Spleen (tissue), 11 donors: ENCODE measurements around the gene TLK1. TPM values are rescaled to one million over a fixed set of nuclear protein-coding genes. Genes with fewer than 3 reads are reported as not detected.
A peak's percentile ranks its signal among the peaks of the same experiment; 100 is the strongest.

ENCODE experiments used
- DNase-seq: peaks from one replicate; pipeline ENCODE4 v3.0.0-alpha.2; 2020
- H3K27ac ChIP-seq, 8 donors: fragments of 200-600 bp; sonication (generic) in 7 of 8; 1 replicate in 4 of 8; 2 replicates in 4 of 8; pipeline versions ENCODE4 v1.5.0 to v1.8.0; 2016 to 2021; ENCODE audit warnings: inconsistent platforms in 4 of 8, mild to moderate bottlenecking in 4 of 8, moderate library complexity in 1 of 8
- H3K27me3 ChIP-seq, 7 donors: fragments of 200-600 bp; sonication (generic) in 6 of 7; replicated peaks in 1 of 7; 1 replicate in 4 of 7; 2 replicates in 3 of 7; pipeline versions ENCODE4 v1.5.0 to v1.8.0; 2016 to 2021; ENCODE audit warnings: inconsistent platforms in 3 of 7, mild to moderate bottlenecking in 1 of 7
- H3K36me3 ChIP-seq, 6 donors: fragments of 200-600 bp; sonication (generic) in 5 of 6; 1 replicate in 4 of 6; 2 replicates in 2 of 6; pipeline versions ENCODE4 v1.5.0 to v1.8.0; 2016 to 2021; ENCODE audit warnings: inconsistent platforms in 2 of 6
- H3K4me1 ChIP-seq, 6 donors: fragments of 200-600 bp; sonication (generic) in 5 of 6; 1 replicate in 3 of 6; 2 replicates in 3 of 6; pipeline versions ENCODE4 v1.5.0 to v1.8.0; 2016 to 2021; ENCODE audit warnings: inconsistent platforms in 3 of 6
- H3K4me3 ChIP-seq, 8 donors: fragments of 200-600 bp; sonication (generic) in 7 of 8; 1 replicate in 4 of 8; 2 replicates in 4 of 8; pipeline versions ENCODE4 v1.5.0 to v1.8.0; 2016 to 2021; ENCODE audit warnings: inconsistent platforms in 4 of 8, mild to moderate bottlenecking in 4 of 8, moderate library complexity in 2 of 8
- H3K9me3 ChIP-seq, 8 donors: fragments of 200-600 bp; sonication (generic) in 7 of 8; 1 replicate in 4 of 8; 2 replicates in 4 of 8; pipeline versions ENCODE4 v1.5.0 to v1.8.0; 2016 to 2021; ENCODE audit warnings: inconsistent platforms in 4 of 8
- POLR2A ChIP-seq, 3 donors: fragments of 450-650 bp; IDR thresholded peaks; one replicate each; pipeline ENCODE4 v1.5.1; 2017; ENCODE audit warnings: antibody characterized with exemption in 3 of 3, mild to moderate bottlenecking in 1 of 3
- POLR2AphosphoS5 ChIP-seq, 3 donors: sonication (generic); formaldehyde crosslinking; IDR thresholded peaks; one replicate each; pipeline ENCODE4 v1.5.1; 2017; ENCODE audit warnings: antibody characterized with exemption in 3 of 3
- WGBS, 5 donors: extraction: QIAGEN DNeasy Blood & Tissue Kit in 3 of 5; methylation state at CpG; one replicate each; pipeline versions ENCODE4 v1.1.5 to v1.1.7; 2013 to 2018; 5-methylcytosine and 5-hydroxymethylcytosine counted together
- intact Hi-C: fragments of 100-400 bp; cut with DNase I; formaldehyde crosslinking; loops from one replicate; pipeline ENCODE4 v1.15.0; 2023; ENCODE audit warnings: low total_unique reads
- polyA plus RNA-seq, 3 donors: library from polyadenylated mRNA; stranded (reverse); fragments of 200-250 nt; gene quantifications; one replicate each; pipeline ENCODE4 v1.2.1, GENCODE V29; 2013
- total RNA-seq, 7 donors: library from RNA; depleted of rRNA in 3 of 7; stranded (reverse); fragments of >200 nt in 3 of 7; fragmentation: NEBNext Ultra II Directional in 4 of 7; extraction: Animal tissue kit (Norgen Biotek cat#: 25700) in 4 of 7; gene quantifications; one replicate each; pipeline versions ENCODE4 v1.1.0 to v1.2.1, GENCODE V29; 2016 to 2021
- TF ChIP-seq, protein P1 (sequence below), 11 experiments: fragments of 200-600 bp in 7 of 11; fragments of 450-650 bp in 4 of 11; sonication (generic) in 4 of 11; IDR thresholded peaks in 8 of 11; conservative IDR thresholded peaks in 3 of 11; 1 replicate in 7 of 11; 2 replicates in 4 of 11; pipeline versions ENCODE4 v1.4.0 to v1.8.0; 2016 to 2021; ENCODE audit warnings: antibody characterized with exemption in 11 of 11, inconsistent platforms in 4 of 11, mild to moderate bottlenecking in 1 of 11
- donor health status: healthy with polysubstance abuse.
- donor health status: DM: no; HTN: no; CAD: no; lungs with moderate emphysema.
- donor health status: DM: no; HTN: no; CAD: no.
- donor health status: Bipolar disorder and iron deficiency.
- donor health status: healthy.
- donor health status: DM: no; HTN: no; CAD: no.
- donor health status: DM: yes; HTN: yes; CAD: no.

TLK1 gene
- total and polyA plus RNA-seq, 10 donors: 19.7 to 100.0 (median 81.7) TPM

DNA sequence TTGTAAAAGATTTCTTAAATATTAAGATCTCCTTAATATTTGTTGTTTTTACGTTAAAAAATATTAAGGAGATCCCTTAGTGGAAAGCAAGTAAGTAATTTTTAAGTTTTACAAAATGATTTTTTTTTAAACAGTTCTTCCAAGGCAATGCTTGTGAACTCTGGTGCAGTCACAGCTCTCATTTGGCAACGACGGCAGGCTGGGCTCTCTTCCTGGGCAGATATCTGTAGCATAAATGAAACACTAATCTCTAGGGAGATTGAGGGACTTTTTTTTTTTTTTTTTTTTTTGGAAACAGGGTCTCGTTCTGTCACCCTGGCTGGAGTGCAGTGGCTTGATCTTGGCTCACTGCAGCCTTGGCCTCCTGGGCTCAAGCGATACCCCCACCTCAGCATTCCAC, 193.1 kb downstream of the TLK1 start:
- no peak for DNase-seq
- peaks cover 2 to 65% (median 47%) of the 10 kb centered on the region in 6 donors for H3K36me3 ChIP-seq
- no peak overlapping the region for H3K27ac ChIP-seq
- TF ChIP-seq, protein P1, sequence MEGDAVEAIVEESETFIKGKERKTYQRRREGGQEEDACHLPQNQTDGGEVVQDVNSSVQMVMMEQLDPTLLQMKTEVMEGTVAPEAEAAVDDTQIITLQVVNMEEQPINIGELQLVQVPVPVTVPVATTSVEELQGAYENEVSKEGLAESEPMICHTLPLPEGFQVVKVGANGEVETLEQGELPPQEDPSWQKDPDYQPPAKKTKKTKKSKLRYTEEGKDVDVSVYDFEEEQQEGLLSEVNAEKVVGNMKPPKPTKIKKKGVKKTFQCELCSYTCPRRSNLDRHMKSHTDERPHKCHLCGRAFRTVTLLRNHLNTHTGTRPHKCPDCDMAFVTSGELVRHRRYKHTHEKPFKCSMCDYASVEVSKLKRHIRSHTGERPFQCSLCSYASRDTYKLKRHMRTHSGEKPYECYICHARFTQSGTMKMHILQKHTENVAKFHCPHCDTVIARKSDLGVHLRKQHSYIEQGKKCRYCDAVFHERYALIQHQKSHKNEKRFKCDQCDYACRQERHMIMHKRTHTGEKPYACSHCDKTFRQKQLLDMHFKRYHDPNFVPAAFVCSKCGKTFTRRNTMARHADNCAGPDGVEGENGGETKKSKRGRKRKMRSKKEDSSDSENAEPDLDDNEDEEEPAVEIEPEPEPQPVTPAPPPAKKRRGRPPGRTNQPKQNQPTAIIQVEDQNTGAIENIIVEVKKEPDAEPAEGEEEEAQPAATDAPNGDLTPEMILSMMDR (IDR thresholded peaks at IDR 0.05 in 8 of 11, conservative IDR thresholded peaks at IDR 0.05 in 3 of 11): no peak
- TF ChIP-seq POLR2AphosphoS5 (IDR thresholded peaks at IDR 0.05): no peak
- no peak for TF ChIP-seq POLR2A (IDR thresholded peaks at IDR 0.05)
- 87 to 92% (median 89%) methylated on average over 5 of the region's 5 CpGs for WGBS, 5 donors
- intact Hi-C loops: no loop called here
- H3K4me3 ChIP-seq: no peak overlapping the region
- peaks cover 0 to 20% (median 0%) of the 10 kb centered on the region in 6 donors for H3K4me1 ChIP-seq
- H3K9me3 ChIP-seq: no peaks in the 10 kb centered on the region
- H3K27me3 ChIP-seq: no peaks in the 10 kb centered on the region

DNA sequence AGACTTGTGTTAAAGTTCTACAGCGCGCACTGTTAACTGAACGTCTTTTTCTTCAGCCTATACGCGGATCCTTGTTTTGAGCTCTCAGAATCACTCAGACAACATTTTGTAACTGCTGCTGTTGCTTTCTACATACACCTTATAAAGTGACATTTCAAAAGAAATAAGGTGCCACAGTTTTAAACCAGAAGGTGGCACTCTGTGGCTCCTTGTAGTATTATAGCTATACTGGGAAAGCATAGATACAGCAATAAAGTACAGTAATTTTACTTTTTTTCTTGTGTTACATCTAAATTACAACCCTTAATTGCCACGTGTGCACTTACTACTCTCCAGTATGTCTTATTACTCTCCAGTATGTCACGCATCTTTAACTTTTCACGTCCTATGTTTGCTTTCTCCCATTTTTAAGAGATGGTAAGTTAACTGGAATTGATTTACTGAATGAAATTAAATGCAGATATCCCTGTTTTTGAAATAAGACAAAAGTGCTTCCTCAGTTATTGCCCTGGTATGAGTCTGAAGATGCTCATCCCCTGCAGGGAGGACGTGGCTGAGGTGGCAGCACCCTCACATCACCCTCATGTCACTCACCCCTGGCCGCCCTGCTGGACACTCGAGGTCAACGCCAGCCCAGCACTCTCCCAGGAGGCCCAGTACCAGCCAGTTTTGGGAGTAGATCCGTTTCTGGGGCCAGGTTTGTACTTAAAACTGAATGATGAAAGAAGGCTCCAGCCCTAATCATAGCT, 193.9 kb downstream of the TLK1 start:
- Histone ChIP-seq H3K36me3 (peaks cover 2 to 72% (median 54%) of the 10 kb centered on the region in 6 donors), H3K9me3 (no peaks in the 10 kb centered on the region), H3K27me3 (no peaks in the 10 kb centered on the region), H3K27ac (no peak overlapping the region), H3K4me1 (peaks cover 0 to 19% (median 0%) of the 10 kb centered on the region in 6 donors), H3K4me3 (no peak overlapping the region)
- TF ChIP-seq POLR2AphosphoS5 (IDR thresholded peaks at IDR 0.05) (peak in 1 of 3 donors; percentile 40), POLR2A (IDR thresholded peaks at IDR 0.05) (no peak)
- TF ChIP-seq, protein P1 (IDR thresholded peaks at IDR 0.05 in 8 of 11, conservative IDR thresholded peaks at IDR 0.05 in 3 of 11): no peak
- intact Hi-C loops: no loop called here
- DNase-seq: no peak
- 90 to 94% (median 92%) methylated on average over 13 of the region's 13 CpGs for WGBS, 5 donors

GRCh38 chr2:170965446-170966225, 195.1 kb downstream of the TLK1 start:
- H3K27me3 ChIP-seq: no peaks in the 10 kb centered on the region
- intact Hi-C loops: no loop called here
- no peak overlapping the region for H3K4me3 ChIP-seq
- peaks cover 2 to 84% (median 66%) of the 10 kb centered on the region in 6 donors for H3K36me3 ChIP-seq
- WGBS, 5 donors: 80 to 87% (median 84%) methylated on average over 20 of the region's 20 CpGs
- DNase-seq: no peak
- no peak overlapping the region for H3K27ac ChIP-seq
- no peaks in the 10 kb centered on the region for H3K9me3 ChIP-seq
- TF ChIP-seq POLR2A (IDR thresholded peaks at IDR 0.05): no peak
- TF ChIP-seq POLR2AphosphoS5 (IDR thresholded peaks at IDR 0.05): no peak
- TF ChIP-seq, protein P1 (IDR thresholded peaks at IDR 0.05 in 8 of 11, conservative IDR thresholded peaks at IDR 0.05 in 3 of 11): no peak
- H3K4me1 ChIP-seq: peaks cover 0 to 19% (median 0%) of the 10 kb centered on the region in 6 donors

GRCh38 chr2:170963386-170963785, 197.3 kb downstream of the TLK1 start:
- no peak overlapping the region for H3K4me3 ChIP-seq
- TF ChIP-seq POLR2A (IDR thresholded peaks at IDR 0.05): no peak
- TF ChIP-seq, protein P1 (IDR thresholded peaks at IDR 0.05 in 8 of 11, conservative IDR thresholded peaks at IDR 0.05 in 3 of 11): no peak
- TF ChIP-seq POLR2AphosphoS5 (IDR thresholded peaks at IDR 0.05): no peak
- peaks cover 2 to 100% (median 81%) of the 10 kb centered on the region in 6 donors for H3K36me3 ChIP-seq
- H3K27ac ChIP-seq: no peak overlapping the region
- no peaks in the 10 kb centered on the region for H3K9me3 ChIP-seq
- intact Hi-C loops: no loop called here
- no peaks in the 10 kb centered on the region for H3K27me3 ChIP-seq
- 79 to 93% (median 81%) methylated on average over 5 of the region's 5 CpGs for WGBS, 5 donors
- H3K4me1 ChIP-seq: no peaks in the 10 kb centered on the region
- no peak for DNase-seq
